Memory B cell (primary cell): ENCODE data around the gene LRCH1.

Source experiments
- ATAC-seq: fragments of 150-1000 bp; cut with Tn5 transposase; 2 replicates; pipeline ENCODE4 v1.10.0; 2021; ENCODE audit warnings: low read depth, mild to moderate bottlenecking, moderate library complexity
- DNase-seq, 2 donors: peaks; one replicate each; pipeline ENCODE4 v3.0.0; 2022; ENCODE audit warnings: low spot score in 2 of 2
- H3K27ac Mint-ChIP-seq: one replicate; pipeline ENCODE4 v1.8.0; 2022; ENCODE audit warnings: mild to moderate bottlenecking, moderate library complexity, mixed read lengths
- H3K27me3 Mint-ChIP-seq: one replicate; pipeline ENCODE4 v1.8.0; 2022; ENCODE audit warnings: mixed read lengths
- H3K36me3 Mint-ChIP-seq: one replicate; pipeline ENCODE4 v1.8.0; 2022; ENCODE audit warnings: mild to moderate bottlenecking, mixed read lengths
- H3K4me1 Mint-ChIP-seq: one replicate; pipeline ENCODE4 v1.8.0; 2022; ENCODE audit warnings: mixed read lengths
- H3K4me3 Mint-ChIP-seq: one replicate; pipeline ENCODE4 v1.8.0; 2022; ENCODE audit warnings: mild to moderate bottlenecking, moderate library complexity, mixed read lengths
- H3K9me3 Mint-ChIP-seq: one replicate; pipeline ENCODE4 v1.8.0; 2022; ENCODE audit warnings: mixed read lengths

The LRCH1 gene

DNA sequence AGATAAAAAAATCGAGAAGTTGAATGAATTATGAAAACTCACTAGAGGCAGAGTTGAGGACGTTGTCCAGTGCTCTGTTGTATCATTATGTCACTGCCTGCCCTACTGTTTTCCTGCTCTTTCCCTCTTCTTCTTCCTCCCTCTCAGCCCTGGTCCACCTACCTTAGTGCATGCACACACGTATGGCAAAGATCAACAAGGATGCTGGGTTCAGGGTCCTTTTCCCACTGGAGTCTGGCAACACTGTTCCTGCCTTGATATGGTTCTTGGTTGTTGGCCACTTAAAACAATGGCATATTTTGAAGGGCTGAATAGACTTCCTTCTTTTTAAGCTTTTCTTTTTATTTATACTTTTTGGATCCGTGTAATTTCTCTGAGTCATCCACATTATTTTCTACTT is 74.5 kb downstream of the LRCH1 start:
- DNase-seq (no peak), ATAC-seq (no peak)
- Mint-ChIP-seq H3K27me3 (no peaks in the 10 kb centered on the region), H3K27ac (peak overlapping the region; percentile 79), H3K4me3 (no peak overlapping the region), H3K4me1 (peaks cover 59% of the 10 kb centered on the region), H3K36me3 (no peaks in the 10 kb centered on the region), H3K9me3 (no peaks in the 10 kb centered on the region)

DNA sequence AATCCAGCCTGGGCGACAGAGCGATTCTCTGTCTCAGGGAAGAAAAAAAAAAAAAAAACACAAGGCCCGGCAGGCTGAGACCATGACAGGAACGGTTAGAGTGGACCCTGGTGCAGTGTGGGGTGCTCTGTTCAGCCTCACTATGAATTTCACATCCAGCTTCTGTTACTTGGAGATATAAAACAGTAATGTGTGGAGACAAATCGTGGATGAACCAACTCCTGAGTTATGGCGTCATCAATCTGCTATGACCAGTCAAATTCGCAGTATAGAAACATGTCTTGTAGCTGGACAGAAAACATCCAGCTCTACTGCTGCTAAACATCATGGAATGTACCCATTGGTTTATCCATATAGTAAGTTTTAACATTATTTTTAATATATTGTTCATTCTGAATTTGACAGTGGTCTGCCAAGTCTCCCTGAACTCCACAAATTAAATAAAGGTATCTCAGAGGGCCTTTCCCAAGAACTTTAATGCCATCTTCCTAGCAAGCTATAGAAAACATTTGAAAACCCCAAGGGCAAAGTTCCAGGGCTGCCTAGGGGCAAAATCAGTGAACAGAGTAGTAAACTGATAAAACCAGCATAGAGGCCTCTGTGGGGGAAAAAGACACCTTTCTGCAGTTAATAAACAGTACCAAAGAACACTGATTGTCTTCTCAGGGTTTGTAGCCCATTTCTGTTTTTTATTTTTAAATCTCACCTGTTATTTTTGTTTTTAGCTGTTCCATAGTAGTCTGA is 75.8 kb downstream of the LRCH1 start:
- H3K9me3 Mint-ChIP-seq = no peaks in the 10 kb centered on the region
- no peaks in the 10 kb centered on the region for H3K36me3 Mint-ChIP-seq
- H3K27me3 Mint-ChIP-seq = no peaks in the 10 kb centered on the region
- ATAC-seq (no peak), DNase-seq (no peak)
- no peak overlapping the region for H3K4me3 Mint-ChIP-seq
- H3K4me1 Mint-ChIP-seq = peaks cover 55% of the 10 kb centered on the region
- H3K27ac Mint-ChIP-seq = peak overlapping the region; percentile 64

- Mint-ChIP-seq H3K4me3 (no peak overlapping the region), H3K9me3 (no peaks in the 10 kb centered on the region), H3K27ac (peak overlapping the region; percentile 64), H3K4me1 (peaks cover 54% of the 10 kb centered on the region), H3K27me3 (no peaks in the 10 kb centered on the region), H3K36me3 (peaks cover 6% of the 10 kb centered on the region)
- DNase-seq (no peak), ATAC-seq (no peak)
These were observed 76.9 kb downstream of the LRCH1 start for GRCh38 chr13:46629811-46630413.

GRCh38 chr13:46630431-46631178 is 77.6 kb downstream of the LRCH1 start:
- Mint-ChIP-seq H3K36me3 (peaks cover 9% of the 10 kb centered on the region), H3K9me3 (no peaks in the 10 kb centered on the region), H3K27me3 (no peaks in the 10 kb centered on the region), H3K4me1 (peaks cover 52% of the 10 kb centered on the region), H3K27ac (peak overlapping the region; percentile 64), H3K4me3 (no peak overlapping the region)
- DNase-seq (no peak), ATAC-seq (peak; percentile 65)

- H3K36me3 Mint-ChIP-seq = peaks cover 11% of the 10 kb centered on the region
- no peaks in the 10 kb centered on the region for H3K27me3 Mint-ChIP-seq
- peaks cover 54% of the 10 kb centered on the region for H3K4me1 Mint-ChIP-seq
- no peak overlapping the region for H3K4me3 Mint-ChIP-seq
- H3K27ac Mint-ChIP-seq = peak overlapping the region; percentile 23
- ATAC-seq (no peak), DNase-seq (no peak)
- no peaks in the 10 kb centered on the region for H3K9me3 Mint-ChIP-seq
These were observed 78.2 kb downstream of the LRCH1 start for GRCh38 chr13:46631179-46631542.

GRCh38 chr13:46632176-46632575 is 79.2 kb downstream of the LRCH1 start:
- H3K4me3 Mint-ChIP-seq = no peak overlapping the region
- no peak for DNase-seq
- H3K36me3 Mint-ChIP-seq = peaks cover 16% of the 10 kb centered on the region
- ATAC-seq = no peak
- H3K27me3 Mint-ChIP-seq = no peaks in the 10 kb centered on the region
- no peak overlapping the region for H3K27ac Mint-ChIP-seq
- H3K9me3 Mint-ChIP-seq = no peaks in the 10 kb centered on the region
- peaks cover 57% of the 10 kb centered on the region for H3K4me1 Mint-ChIP-seq

DNA sequence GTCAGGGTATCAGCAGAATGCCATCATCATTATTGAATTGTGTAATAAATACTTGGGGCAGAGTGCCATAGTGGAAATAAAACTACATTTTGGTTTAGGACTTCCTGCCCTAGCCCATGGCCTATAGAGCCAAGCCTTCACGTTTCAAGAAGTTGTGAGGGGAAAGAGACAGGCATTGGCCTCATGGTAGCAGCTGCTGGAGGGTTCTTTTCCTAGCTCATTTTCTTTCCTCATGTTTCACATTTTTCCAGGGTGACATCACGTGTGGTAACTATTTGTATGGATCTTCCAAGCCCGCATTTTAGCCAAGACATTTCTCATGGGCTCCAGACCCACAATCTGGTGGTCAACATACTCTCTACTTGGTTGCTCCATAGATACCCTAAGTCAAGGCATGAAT is 80.4 kb downstream of the LRCH1 start:
- no peak overlapping the region for H3K27ac Mint-ChIP-seq
- DNase-seq = no peak
- peaks cover 56% of the 10 kb centered on the region for H3K4me1 Mint-ChIP-seq
- H3K9me3 Mint-ChIP-seq = no peaks in the 10 kb centered on the region
- H3K4me3 Mint-ChIP-seq = no peak overlapping the region
- H3K27me3 Mint-ChIP-seq = no peaks in the 10 kb centered on the region
- peaks cover 20% of the 10 kb centered on the region for H3K36me3 Mint-ChIP-seq
- no peak for ATAC-seq

DNA sequence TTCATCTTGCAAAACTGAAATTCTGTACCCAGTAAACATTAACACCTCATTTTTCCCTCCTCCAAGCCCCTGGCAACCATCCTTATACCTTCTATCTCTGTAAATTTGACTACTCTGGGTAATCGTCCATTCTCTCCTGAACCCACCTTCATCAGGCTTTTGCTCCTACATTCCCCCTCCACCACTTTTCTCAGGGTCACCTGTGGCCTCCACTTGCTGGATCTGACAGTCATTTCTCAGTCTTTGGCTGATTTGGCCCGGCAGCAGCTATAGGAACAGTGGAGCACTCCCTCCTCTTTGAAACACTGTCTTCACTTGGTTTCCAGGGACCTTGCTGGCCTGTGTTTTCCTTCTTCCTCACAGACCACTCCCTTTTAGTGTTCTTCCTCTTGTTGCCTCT is 83.5 kb downstream of the LRCH1 start:
- ATAC-seq (no peak), DNase-seq (no peak)
- H3K27me3 Mint-ChIP-seq = no peaks in the 10 kb centered on the region
- no peaks in the 10 kb centered on the region for H3K9me3 Mint-ChIP-seq
- H3K4me1 Mint-ChIP-seq = peaks cover 55% of the 10 kb centered on the region
- no peak overlapping the region for H3K27ac Mint-ChIP-seq
- H3K4me3 Mint-ChIP-seq = no peak overlapping the region
- H3K36me3 Mint-ChIP-seq = peaks cover 20% of the 10 kb centered on the region

GRCh38 chr13:46637213-46637612 is 84.2 kb downstream of the LRCH1 start:
- Mint-ChIP-seq H3K4me3 (no peak overlapping the region), H3K27ac (no peak overlapping the region), H3K27me3 (no peaks in the 10 kb centered on the region), H3K4me1 (peaks cover 59% of the 10 kb centered on the region), H3K9me3 (no peaks in the 10 kb centered on the region), H3K36me3 (peaks cover 20% of the 10 kb centered on the region)
- ATAC-seq (no peak), DNase-seq (no peak)

- peaks cover 62% of the 10 kb centered on the region for H3K4me1 Mint-ChIP-seq
These were observed 85.3 kb downstream of the LRCH1 start for GRCh38 chr13:46638262-46638661.

GRCh38 chr13:46639033-46639981 is 86.3 kb downstream of the LRCH1 start:
- peak overlapping the region; percentile 18 for H3K27ac Mint-ChIP-seq
- ATAC-seq (peak; percentile 39), DNase-seq (no peak)
- H3K4me1 Mint-ChIP-seq = peaks cover 58% of the 10 kb centered on the region
- H3K27me3 Mint-ChIP-seq = no peaks in the 10 kb centered on the region
- H3K9me3 Mint-ChIP-seq = no peaks in the 10 kb centered on the region
- H3K36me3 Mint-ChIP-seq = peaks cover 16% of the 10 kb centered on the region
- H3K4me3 Mint-ChIP-seq = peak overlapping the region; percentile 15

More at GRCh38 chr13:46638262-46638661, 85.3 kb downstream of the LRCH1 start:
- DNase-seq = no peak
- Mint-ChIP-seq H3K27me3 (no peaks in the 10 kb centered on the region), H3K4me3 (no peak overlapping the region), H3K36me3 (peaks cover 20% of the 10 kb centered on the region), H3K9me3 (no peaks in the 10 kb centered on the region), H3K27ac (no peak overlapping the region)
- ATAC-seq = no peak

GRCh38 chr13:46640843-46641242 is 87.9 kb downstream of the LRCH1 start:
- peaks cover 51% of the 10 kb centered on the region for H3K4me1 Mint-ChIP-seq
- peaks cover 9% of the 10 kb centered on the region for H3K36me3 Mint-ChIP-seq
- H3K9me3 Mint-ChIP-seq = no peaks in the 10 kb centered on the region
- H3K4me3 Mint-ChIP-seq = no peak overlapping the region
- peak overlapping the region; percentile 60 for H3K27ac Mint-ChIP-seq
- no peaks in the 10 kb centered on the region for H3K27me3 Mint-ChIP-seq
- no peak for ATAC-seq
- DNase-seq = no peak

DNA sequence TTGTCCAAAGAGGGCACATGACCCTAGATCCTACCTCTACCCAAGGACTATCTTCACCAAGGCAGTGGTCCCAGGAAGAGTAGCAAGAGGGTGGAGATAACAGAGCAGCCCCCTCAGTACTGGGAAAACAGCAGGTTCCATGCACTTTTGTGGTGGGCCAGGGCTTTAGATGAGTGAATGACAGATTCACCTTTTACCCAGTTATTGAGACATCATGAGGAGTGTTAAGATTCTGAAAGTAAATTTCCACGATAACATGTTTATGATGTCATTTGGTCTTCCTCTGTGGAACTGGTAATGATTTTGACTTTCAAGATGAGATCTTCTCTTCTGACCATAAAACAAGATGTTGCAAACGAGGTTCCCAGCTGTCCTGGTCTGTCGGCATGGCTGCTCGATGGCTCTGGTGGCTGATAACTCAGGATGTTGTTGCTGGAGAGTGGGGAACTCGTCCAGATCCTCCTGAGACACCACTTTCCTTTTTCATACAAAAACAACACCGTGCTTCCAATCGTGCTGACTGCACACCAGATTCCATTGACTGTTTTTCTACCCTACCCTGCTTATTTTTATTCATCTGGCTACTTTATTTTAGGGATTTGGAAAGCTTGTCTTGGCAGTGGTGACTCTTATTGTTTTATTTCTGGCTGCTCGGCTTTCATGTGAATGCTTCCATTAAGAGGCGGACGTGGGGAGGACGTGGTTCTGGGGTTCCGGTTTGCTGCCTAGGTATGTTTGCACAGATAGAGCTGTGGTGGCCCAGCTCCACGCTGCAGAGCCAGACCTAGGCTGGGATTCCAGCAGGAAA is 88.5 kb downstream of the LRCH1 start:
- Mint-ChIP-seq H3K27me3 (no peaks in the 10 kb centered on the region), H3K4me1 (peaks cover 49% of the 10 kb centered on the region), H3K4me3 (no peak overlapping the region), H3K27ac (peak overlapping the region; percentile 60), H3K9me3 (no peaks in the 10 kb centered on the region), H3K36me3 (peaks cover 7% of the 10 kb centered on the region)
- DNase-seq (no peak), ATAC-seq (no peak)
